HepG2 (cell line): ENCODE measurements around the gene PXMP4. TPM values are rescaled to one million over a fixed set of nuclear protein-coding genes. Genes with fewer than 3 reads are reported as not detected.

Source experiments
- DMAP1 ChIP-seq: IDR thresholded peaks from 2 replicates; pipeline ENCODE4 v1.6.1; 2016
- FOXM1 ChIP-seq: sonication (generic); formaldehyde crosslinking; IDR thresholded peaks from 2 replicates; pipeline ENCODE4 v1.5.0; 2020; ENCODE audit warnings: missing genetic modification reagents
- JARID2 ChIP-seq: sonication (generic); formaldehyde crosslinking; IDR thresholded peaks from 2 replicates; pipeline ENCODE4 v1.8.1; 2023; ENCODE audit warnings: missing genetic modification reagents, inconsistent platforms; ENCODE audit not compliant: insufficient replicate concordance
- MAFK ChIP-seq, 2 experiments: IDR thresholded peaks in 1 of 2; conservative IDR thresholded peaks in 1 of 2; 2 replicates each; pipeline ENCODE4 v1.6.1; 2011; ENCODE audit warnings: improper control_type of control experiment in 2 of 2, low read length in 2 of 2
- SAP130 ChIP-seq: IDR thresholded peaks from 2 replicates; pipeline ENCODE4 v1.6.1; 2016; ENCODE audit warnings: low read depth
- TBX3 ChIP-seq: fragments of 450-650 bp; IDR thresholded peaks from 2 replicates; pipeline ENCODE4 v1.6.1; 2017; ENCODE audit warnings: antibody characterized with exemption, mild to moderate bottlenecking, inconsistent platforms, borderline replicate concordance
- ZFP36L1 ChIP-seq: sonication (generic); formaldehyde crosslinking; IDR thresholded peaks from 2 replicates; pipeline ENCODE4 v1.8.0; 2022; ENCODE audit warnings: mild to moderate bottlenecking, missing genetic modification reagents, moderate library complexity
- ZNF205 ChIP-seq: IDR thresholded peaks from 2 replicates; pipeline ENCODE4 v1.6.1; 2018; ENCODE audit warnings: missing biosample characterization, missing genetic modification reagents
- ZNF207 ChIP-seq: fragments of 450-650 bp; IDR thresholded peaks from 2 replicates; pipeline ENCODE4 v1.6.1; 2016; ENCODE audit warnings: antibody characterized with exemption, borderline replicate concordance
- ZNF292 ChIP-seq: sonication (generic); formaldehyde crosslinking; IDR thresholded peaks from 2 replicates; pipeline ENCODE4 v1.8.1; 2022; ENCODE audit warnings: mild to moderate bottlenecking, low read depth, missing genetic modification reagents, borderline replicate concordance
- ZNF33B ChIP-seq: sonication (generic); formaldehyde crosslinking; IDR thresholded peaks from 2 replicates; pipeline ENCODE4 v1.5.1; 2020; ENCODE audit warnings: mild to moderate bottlenecking, missing genetic modification reagents
- ZNF563 ChIP-seq: sonication (generic); formaldehyde crosslinking; IDR thresholded peaks from 2 replicates; pipeline ENCODE4 v1.8.0; 2022; ENCODE audit warnings: mild to moderate bottlenecking, moderate library complexity, missing genetic modification reagents
- ZNF674 ChIP-seq: sonication (generic); formaldehyde crosslinking; IDR thresholded peaks from 2 replicates; pipeline ENCODE4 v1.5.0; 2020; ENCODE audit warnings: low read depth, mild to moderate bottlenecking, missing genetic modification reagents
- ZNF709 ChIP-seq: sonication (generic); formaldehyde crosslinking; IDR thresholded peaks from 2 replicates; pipeline ENCODE4 v1.5.0; 2020; ENCODE audit warnings: mild to moderate bottlenecking, missing genetic modification reagents
- ZNF747 ChIP-seq: sonication (generic); formaldehyde crosslinking; IDR thresholded peaks from 2 replicates; pipeline ENCODE4 v1.8.1; 2023; ENCODE audit warnings: missing genetic modification reagents, mild to moderate bottlenecking, borderline replicate concordance
- ZNF761 ChIP-seq: sonication (generic); formaldehyde crosslinking; conservative IDR thresholded peaks from 2 replicates; pipeline ENCODE4 v1.4.0; 2020; ENCODE audit warnings: mild to moderate bottlenecking, missing genetic modification reagents
- polyA plus RNA-seq, 8 experiments: library from polyadenylated mRNA; depleted of rRNA in 3 of 8; stranded (reverse) in 7 of 8; unstranded in 1 of 8; fragments of >200 nt; fragmentation: Illumina TruSeq in 4 of 8; extraction: Trizol in 4 of 8; gene quantifications; 2 replicates each; pipeline versions ENCODE4 v1.2.1 to v1.2.3, GENCODE V29; 2011 to 2016; ENCODE audit warnings: low read depth in 4 of 8, missing spikeins in 1 of 8, mixed read lengths in 1 of 8; ENCODE audit not compliant: insufficient read depth in 1 of 8
- total RNA-seq, 5 experiments: library from RNA; depleted of rRNA; stranded (reverse); fragments of >200 nt; fragmentation: Illumina TruSeq; extraction: Trizol; gene quantifications; 2 replicates each; pipeline ENCODE4 v1.2.3, GENCODE V29; 2016; ENCODE audit warnings: low read depth in 1 of 5
- TF ChIP-seq, protein P1 (sequence below): sonication (generic); formaldehyde crosslinking; IDR thresholded peaks from 2 replicates; pipeline ENCODE4 v1.4.0; 2020; ENCODE audit warnings: missing genetic modification reagents
- TF ChIP-seq, protein P2 (sequence below): sonication (generic); formaldehyde crosslinking; IDR thresholded peaks from 2 replicates; pipeline ENCODE4 v1.8.1; 2022; ENCODE audit warnings: low read depth, mild to moderate bottlenecking, missing genetic modification reagents
- TF ChIP-seq, protein P3 (sequence below): sonication (generic); formaldehyde crosslinking; IDR thresholded peaks from 2 replicates; pipeline ENCODE4 v1.8.0; 2022; ENCODE audit warnings: low read depth, missing genetic modification reagents
- TF ChIP-seq, protein P4 (sequence below): fragments of 450-650 bp; IDR thresholded peaks from 2 replicates; pipeline ENCODE4 v1.6.1; 2017
- TF ChIP-seq, protein P5 (sequence below): sonication (generic); formaldehyde crosslinking; IDR thresholded peaks from 2 replicates; pipeline ENCODE4 v1.4.0; 2020; ENCODE audit warnings: low read depth, mild to moderate bottlenecking, missing genetic modification reagents

Gene PXMP4
- total and polyA plus RNA-seq, 2 of the 13 experiments (the other 11 are each of a cell fraction or from before 2014, with no cell fraction given): not detected

DNA sequence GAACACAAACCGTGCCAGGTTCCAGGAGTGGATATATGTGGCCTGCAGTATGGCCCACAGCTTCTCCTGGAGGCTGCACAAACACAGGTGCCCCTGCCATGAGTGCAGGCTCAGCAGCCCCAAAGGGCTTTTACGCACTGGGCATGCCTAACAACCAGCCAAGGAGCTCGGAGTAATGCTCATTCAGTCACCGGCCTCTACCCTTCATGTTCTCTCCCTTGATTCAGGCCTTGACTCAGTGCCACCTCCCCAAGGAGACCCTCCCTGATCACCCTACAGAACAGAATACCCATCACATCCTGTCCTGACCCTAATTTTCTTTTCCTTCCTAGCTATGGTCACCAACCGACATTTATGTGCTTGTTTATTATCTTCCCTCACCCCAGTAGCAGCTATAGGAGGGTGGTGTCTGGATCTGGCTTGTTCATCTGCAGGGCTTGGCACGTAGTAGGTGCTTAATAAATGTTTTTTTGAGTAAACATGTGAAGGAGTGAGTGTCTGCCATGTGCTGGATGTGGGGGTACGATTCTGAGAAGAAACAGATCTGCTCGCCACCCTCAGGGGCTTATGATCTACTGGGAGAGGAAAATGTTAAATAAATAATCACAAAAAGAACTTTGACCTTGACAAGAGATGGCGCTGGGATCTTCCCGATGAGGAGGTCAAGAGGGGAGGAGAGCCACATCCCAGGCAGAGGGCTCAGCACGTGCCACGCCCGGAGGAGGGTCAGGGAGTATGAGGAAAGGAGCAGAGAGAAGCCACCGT is 9.2 kb downstream of the PXMP4 start (continued):
- TF ChIP-seq SAP130 (CRISPR knock-in tag): peak; percentile 50; the same call in 1 of the 2 replicates
- no peak for TF ChIP-seq ZNF761 (CRISPR knock-in tag)
- TF ChIP-seq FOXM1 (CRISPR knock-in tag): no peak
- peak; percentile 23; the same call in 1 of the 2 replicates for TF ChIP-seq ZNF292 (CRISPR knock-in tag)
- TF ChIP-seq ZNF33B (CRISPR knock-in tag): no peak
- TF ChIP-seq, protein P1, sequence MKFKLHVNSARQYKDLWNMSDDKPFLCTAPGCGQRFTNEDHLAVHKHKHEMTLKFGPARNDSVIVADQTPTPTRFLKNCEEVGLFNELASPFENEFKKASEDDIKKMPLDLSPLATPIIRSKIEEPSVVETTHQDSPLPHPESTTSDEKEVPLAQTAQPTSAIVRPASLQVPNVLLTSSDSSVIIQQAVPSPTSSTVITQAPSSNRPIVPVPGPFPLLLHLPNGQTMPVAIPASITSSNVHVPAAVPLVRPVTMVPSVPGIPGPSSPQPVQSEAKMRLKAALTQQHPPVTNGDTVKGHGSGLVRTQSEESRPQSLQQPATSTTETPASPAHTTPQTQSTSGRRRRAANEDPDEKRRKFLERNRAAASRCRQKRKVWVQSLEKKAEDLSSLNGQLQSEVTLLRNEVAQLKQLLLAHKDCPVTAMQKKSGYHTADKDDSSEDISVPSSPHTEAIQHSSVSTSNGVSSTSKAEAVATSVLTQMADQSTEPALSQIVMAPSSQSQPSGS (CRISPR knock-in tag): no peak
- TF ChIP-seq, protein P2, sequence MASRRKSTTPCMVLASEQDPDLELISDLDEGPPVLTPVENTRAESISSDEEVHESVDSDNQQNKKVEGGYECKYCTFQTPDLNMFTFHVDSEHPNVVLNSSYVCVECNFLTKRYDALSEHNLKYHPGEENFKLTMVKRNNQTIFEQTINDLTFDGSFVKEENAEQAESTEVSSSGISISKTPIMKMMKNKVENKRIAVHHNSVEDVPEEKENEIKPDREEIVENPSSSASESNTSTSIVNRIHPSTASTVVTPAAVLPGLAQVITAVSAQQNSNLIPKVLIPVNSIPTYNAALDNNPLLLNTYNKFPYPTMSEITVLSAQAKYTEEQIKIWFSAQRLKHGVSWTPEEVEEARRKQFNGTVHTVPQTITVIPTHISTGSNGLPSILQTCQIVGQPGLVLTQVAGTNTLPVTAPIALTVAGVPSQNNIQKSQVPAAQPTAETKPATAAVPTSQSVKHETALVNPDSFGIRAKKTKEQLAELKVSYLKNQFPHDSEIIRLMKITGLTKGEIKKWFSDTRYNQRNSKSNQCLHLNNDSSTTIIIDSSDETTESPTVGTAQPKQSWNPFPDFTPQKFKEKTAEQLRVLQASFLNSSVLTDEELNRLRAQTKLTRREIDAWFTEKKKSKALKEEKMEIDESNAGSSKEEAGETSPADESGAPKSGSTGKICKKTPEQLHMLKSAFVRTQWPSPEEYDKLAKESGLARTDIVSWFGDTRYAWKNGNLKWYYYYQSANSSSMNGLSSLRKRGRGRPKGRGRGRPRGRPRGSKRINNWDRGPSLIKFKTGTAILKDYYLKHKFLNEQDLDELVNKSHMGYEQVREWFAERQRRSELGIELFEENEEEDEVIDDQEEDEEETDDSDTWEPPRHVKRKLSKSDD (CRISPR knock-in tag): no peak
- TF ChIP-seq ZFP36L1: no peak
- no peak for TF ChIP-seq ZNF709
- TF ChIP-seq, protein P3, sequence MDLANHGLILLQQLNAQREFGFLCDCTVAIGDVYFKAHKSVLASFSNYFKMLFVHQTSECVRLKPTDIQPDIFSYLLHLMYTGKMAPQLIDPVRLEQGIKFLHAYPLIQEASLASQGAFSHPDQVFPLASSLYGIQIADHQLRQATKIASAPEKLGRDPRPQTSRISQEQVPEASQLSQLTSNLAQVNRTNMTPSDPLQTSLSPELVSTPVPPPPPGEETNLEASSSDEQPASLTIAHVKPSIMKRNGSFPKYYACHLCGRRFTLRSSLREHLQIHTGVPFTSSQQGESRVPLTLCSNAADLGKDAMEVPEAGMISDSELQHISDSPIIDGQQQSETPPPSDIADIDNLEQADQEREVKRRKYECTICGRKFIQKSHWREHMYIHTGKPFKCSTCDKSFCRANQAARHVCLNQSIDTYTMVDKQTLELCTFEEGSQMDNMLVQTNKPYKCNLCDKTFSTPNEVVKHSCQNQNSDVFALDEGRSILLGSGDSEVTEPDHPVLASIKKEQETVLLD (CRISPR knock-in tag): no peak
- TF ChIP-seq, protein P4, sequence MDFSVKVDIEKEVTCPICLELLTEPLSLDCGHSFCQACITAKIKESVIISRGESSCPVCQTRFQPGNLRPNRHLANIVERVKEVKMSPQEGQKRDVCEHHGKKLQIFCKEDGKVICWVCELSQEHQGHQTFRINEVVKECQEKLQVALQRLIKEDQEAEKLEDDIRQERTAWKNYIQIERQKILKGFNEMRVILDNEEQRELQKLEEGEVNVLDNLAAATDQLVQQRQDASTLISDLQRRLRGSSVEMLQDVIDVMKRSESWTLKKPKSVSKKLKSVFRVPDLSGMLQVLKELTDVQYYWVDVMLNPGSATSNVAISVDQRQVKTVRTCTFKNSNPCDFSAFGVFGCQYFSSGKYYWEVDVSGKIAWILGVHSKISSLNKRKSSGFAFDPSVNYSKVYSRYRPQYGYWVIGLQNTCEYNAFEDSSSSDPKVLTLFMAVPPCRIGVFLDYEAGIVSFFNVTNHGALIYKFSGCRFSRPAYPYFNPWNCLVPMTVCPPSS: no peak
- no peak for TF ChIP-seq ZNF205 (CRISPR knock-in tag)
- no peak for TF ChIP-seq ZNF674 (CRISPR knock-in tag)
- no peak for TF ChIP-seq TBX3
- no peak for TF ChIP-seq DMAP1 (CRISPR knock-in tag)
- 0 out of 2 replicates have a peak, but pooled peaks have one; percentile 16 for TF ChIP-seq ZNF563
- TF ChIP-seq ZNF207: no peak
- no peak for TF ChIP-seq JARID2 (CRISPR knock-in tag)
- TF ChIP-seq, protein P5, sequence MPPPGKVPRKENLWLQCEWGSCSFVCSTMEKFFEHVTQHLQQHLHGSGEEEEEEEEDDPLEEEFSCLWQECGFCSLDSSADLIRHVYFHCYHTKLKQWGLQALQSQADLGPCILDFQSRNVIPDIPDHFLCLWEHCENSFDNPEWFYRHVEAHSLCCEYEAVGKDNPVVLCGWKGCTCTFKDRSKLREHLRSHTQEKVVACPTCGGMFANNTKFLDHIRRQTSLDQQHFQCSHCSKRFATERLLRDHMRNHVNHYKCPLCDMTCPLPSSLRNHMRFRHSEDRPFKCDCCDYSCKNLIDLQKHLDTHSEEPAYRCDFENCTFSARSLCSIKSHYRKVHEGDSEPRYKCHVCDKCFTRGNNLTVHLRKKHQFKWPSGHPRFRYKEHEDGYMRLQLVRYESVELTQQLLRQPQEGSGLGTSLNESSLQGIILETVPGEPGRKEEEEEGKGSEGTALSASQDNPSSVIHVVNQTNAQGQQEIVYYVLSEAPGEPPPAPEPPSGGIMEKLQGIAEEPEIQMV (CRISPR knock-in tag): no peak
- 0 out of 2 replicates have a peak, but pooled peaks have one; percentile 33 for TF ChIP-seq ZNF747 (CRISPR knock-in tag)
- no peak for TF ChIP-seq MAFK (conservative IDR thresholded peaks at IDR 0.05 in 1 of 2, IDR thresholded peaks at IDR 0.05 in 1 of 2; ENCODE audit: low read length in 2 of 2)
